HepG2 (cell line): Measurements from ENCODE around the gene FGL2. TPM values are rescaled to one million over a fixed set of nuclear protein-coding genes. Genes with fewer than 3 reads are reported as not detected.

ENCODE experiments used
- ASH2L ChIP-seq: fragments of 300-600, 200-600 bp; sonication (generic); IDR thresholded peaks from 2 replicates; pipeline ENCODE4 v1.7.0; 2017; ENCODE audit warnings: low read depth, mild to moderate bottlenecking, moderate library complexity, mixed read lengths, low read length; ENCODE audit not compliant: insufficient read length
- CHCHD3 ChIP-seq: sonication (generic); formaldehyde crosslinking; IDR thresholded peaks from 2 replicates; pipeline ENCODE4 v1.8.0; 2022; ENCODE audit warnings: mild to moderate bottlenecking, missing genetic modification reagents, moderate library complexity
- KLF16 ChIP-seq, 2 experiments: sonication (generic) in 1 of 2; formaldehyde crosslinking in 1 of 2; IDR thresholded peaks; 2 replicates each; pipeline versions ENCODE4 v1.6.1 to v1.8.0; 2016 to 2023; ENCODE audit warnings: missing genetic modification reagents in 2 of 2, missing compliant biosample characterization in 1 of 2
- MEIS2 ChIP-seq: sonication (generic); formaldehyde crosslinking; IDR thresholded peaks from 2 replicates; pipeline ENCODE4 v1.9.0; 2021; ENCODE audit warnings: mild to moderate bottlenecking, missing genetic modification reagents
- PHF21A ChIP-seq: sonication (generic); formaldehyde crosslinking; IDR thresholded peaks from 2 replicates; pipeline ENCODE4 v1.5.0; 2020; ENCODE audit warnings: mild to moderate bottlenecking, missing genetic modification reagents
- PPARG ChIP-seq: conservative IDR thresholded peaks from 2 replicates; pipeline ENCODE4 v1.6.1; 2016; ENCODE audit warnings: missing biosample characterization, missing genetic modification reagents
- SAP130 ChIP-seq: IDR thresholded peaks from 2 replicates; pipeline ENCODE4 v1.6.1; 2016; ENCODE audit warnings: low read depth
- YEATS2 ChIP-seq: sonication (generic); formaldehyde crosslinking; IDR thresholded peaks from 2 replicates; pipeline ENCODE4 v1.4.0; 2020; ENCODE audit warnings: missing genetic modification reagents, borderline replicate concordance
- ZC3H4 ChIP-seq: sonication (generic); formaldehyde crosslinking; IDR thresholded peaks from 2 replicates; pipeline ENCODE4 v1.4.0; 2020; ENCODE audit warnings: missing genetic modification reagents, borderline replicate concordance
- ZNF383 ChIP-seq: sonication (generic); formaldehyde crosslinking; IDR thresholded peaks from 2 replicates; pipeline ENCODE4 v1.4.0; 2020; ENCODE audit warnings: missing genetic modification reagents, mild to moderate bottlenecking, borderline replicate concordance
- ZNF772 ChIP-seq: sonication (generic); formaldehyde crosslinking; IDR thresholded peaks from 2 replicates; pipeline ENCODE4 v1.5.0; 2020; ENCODE audit warnings: mild to moderate bottlenecking, missing genetic modification reagents
- ZNF782 ChIP-seq: sonication (generic); formaldehyde crosslinking; IDR thresholded peaks from 2 replicates; pipeline ENCODE4 v1.4.0; 2020; ENCODE audit warnings: missing genetic modification reagents, mild to moderate bottlenecking, borderline replicate concordance
- polyA plus RNA-seq, 8 experiments: library from polyadenylated mRNA; depleted of rRNA in 3 of 8; stranded (reverse) in 7 of 8; unstranded in 1 of 8; fragments of >200 nt; fragmentation: Illumina TruSeq in 4 of 8; extraction: Trizol in 4 of 8; gene quantifications; 2 replicates each; pipeline versions ENCODE4 v1.2.1 to v1.2.3, GENCODE V29; 2011 to 2016; ENCODE audit warnings: low read depth in 4 of 8, missing spikeins in 1 of 8, mixed read lengths in 1 of 8; ENCODE audit not compliant: insufficient read depth in 1 of 8
- total RNA-seq, 5 experiments: library from RNA; depleted of rRNA; stranded (reverse); fragments of >200 nt; fragmentation: Illumina TruSeq; extraction: Trizol; gene quantifications; 2 replicates each; pipeline ENCODE4 v1.2.3, GENCODE V29; 2016; ENCODE audit warnings: low read depth in 1 of 5
- TF ChIP-seq, protein P1 (sequence below): sonication (generic); formaldehyde crosslinking; IDR thresholded peaks from 2 replicates; pipeline ENCODE4 v1.4.0; 2020; ENCODE audit warnings: missing genetic modification reagents, borderline replicate concordance
- TF ChIP-seq, protein P2 (sequence below), 2 experiments: sonication (generic) in 1 of 2; formaldehyde crosslinking in 1 of 2; IDR thresholded peaks; 2 replicates each; pipeline versions ENCODE4 v1.6.1 to v1.9.0; 2014 to 2022; ENCODE audit warnings: antibody characterized with exemption in 1 of 2, borderline replicate concordance in 1 of 2, inconsistent platforms in 1 of 2, low read depth in 1 of 2, missing genetic modification reagents in 1 of 2
- TF ChIP-seq, protein P3 (sequence below): sonication (generic); formaldehyde crosslinking; IDR thresholded peaks from 2 replicates; pipeline ENCODE4 v1.4.0; 2020; ENCODE audit warnings: missing genetic modification reagents

Gene FGL2
- total and polyA plus RNA-seq, 2 of the 13 experiments (the other 11 are each of a cell fraction or from before 2014, with no cell fraction given): 0.04 to 0.15 TPM

DNA sequence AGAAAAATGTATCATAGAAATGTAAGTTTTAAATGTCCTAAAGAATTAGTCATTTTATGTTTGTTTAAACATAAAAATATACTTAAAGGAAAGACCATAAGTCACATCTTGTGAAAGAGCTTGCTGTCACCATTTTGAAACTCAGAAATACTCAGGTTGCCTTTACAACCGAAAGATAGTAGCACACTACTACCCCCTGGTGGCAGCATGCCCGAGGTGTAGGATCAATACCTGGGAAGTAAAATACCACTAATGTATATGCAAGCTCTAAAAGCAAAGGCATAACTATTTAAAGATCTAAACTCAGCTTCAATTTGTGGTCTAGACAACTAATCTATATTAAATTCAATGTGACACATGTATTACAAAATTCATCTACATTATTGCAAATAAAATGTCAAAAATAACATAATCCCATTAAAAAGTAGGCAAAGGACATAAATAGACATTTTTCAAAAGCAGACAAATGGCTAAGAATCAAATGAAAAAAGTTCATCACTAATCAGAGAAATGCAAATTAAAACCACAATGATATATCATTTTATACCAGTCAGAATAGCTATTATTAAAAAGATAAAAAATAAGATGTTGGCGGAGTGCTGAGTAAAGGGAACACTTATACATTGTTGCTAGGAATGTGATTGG is 47.7 kb upstream of the FGL2 start (continued):
- TF ChIP-seq, protein P1, sequence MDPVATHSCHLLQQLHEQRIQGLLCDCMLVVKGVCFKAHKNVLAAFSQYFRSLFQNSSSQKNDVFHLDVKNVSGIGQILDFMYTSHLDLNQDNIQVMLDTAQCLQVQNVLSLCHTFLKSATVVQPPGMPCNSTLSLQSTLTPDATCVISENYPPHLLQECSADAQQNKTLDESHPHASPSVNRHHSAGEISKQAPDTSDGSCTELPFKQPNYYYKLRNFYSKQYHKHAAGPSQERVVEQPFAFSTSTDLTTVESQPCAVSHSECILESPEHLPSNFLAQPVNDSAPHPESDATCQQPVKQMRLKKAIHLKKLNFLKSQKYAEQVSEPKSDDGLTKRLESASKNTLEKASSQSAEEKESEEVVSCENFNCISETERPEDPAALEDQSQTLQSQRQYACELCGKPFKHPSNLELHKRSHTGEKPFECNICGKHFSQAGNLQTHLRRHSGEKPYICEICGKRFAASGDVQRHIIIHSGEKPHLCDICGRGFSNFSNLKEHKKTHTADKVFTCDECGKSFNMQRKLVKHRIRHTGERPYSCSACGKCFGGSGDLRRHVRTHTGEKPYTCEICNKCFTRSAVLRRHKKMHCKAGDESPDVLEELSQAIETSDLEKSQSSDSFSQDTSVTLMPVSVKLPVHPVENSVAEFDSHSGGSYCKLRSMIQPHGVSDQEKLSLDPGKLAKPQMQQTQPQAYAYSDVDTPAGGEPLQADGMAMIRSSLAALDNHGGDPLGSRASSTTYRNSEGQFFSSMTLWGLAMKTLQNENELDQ (CRISPR knock-in tag): no peak
- no peak for TF ChIP-seq MEIS2
- no peak for TF ChIP-seq PHF21A
- TF ChIP-seq CHCHD3: no peak
- no peak for TF ChIP-seq ASH2L
- peak; percentile 33; the same call in 1 of the 2 replicates for TF ChIP-seq SAP130 (CRISPR knock-in tag)
- no peak for TF ChIP-seq ZC3H4 (CRISPR knock-in tag)
- TF ChIP-seq, protein P2, sequence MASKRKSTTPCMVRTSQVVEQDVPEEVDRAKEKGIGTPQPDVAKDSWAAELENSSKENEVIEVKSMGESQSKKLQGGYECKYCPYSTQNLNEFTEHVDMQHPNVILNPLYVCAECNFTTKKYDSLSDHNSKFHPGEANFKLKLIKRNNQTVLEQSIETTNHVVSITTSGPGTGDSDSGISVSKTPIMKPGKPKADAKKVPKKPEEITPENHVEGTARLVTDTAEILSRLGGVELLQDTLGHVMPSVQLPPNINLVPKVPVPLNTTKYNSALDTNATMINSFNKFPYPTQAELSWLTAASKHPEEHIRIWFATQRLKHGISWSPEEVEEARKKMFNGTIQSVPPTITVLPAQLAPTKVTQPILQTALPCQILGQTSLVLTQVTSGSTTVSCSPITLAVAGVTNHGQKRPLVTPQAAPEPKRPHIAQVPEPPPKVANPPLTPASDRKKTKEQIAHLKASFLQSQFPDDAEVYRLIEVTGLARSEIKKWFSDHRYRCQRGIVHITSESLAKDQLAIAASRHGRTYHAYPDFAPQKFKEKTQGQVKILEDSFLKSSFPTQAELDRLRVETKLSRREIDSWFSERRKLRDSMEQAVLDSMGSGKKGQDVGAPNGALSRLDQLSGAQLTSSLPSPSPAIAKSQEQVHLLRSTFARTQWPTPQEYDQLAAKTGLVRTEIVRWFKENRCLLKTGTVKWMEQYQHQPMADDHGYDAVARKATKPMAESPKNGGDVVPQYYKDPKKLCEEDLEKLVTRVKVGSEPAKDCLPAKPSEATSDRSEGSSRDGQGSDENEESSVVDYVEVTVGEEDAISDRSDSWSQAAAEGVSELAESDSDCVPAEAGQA (IDR thresholded peaks at IDR 0.05; ENCODE audit: low read depth): no peak
- TF ChIP-seq, protein P2 (CRISPR knock-in tag; IDR thresholded peaks at IDR 0.05; ENCODE audit: borderline replicate concordance): no peak
- no peak for TF ChIP-seq PPARG (CRISPR knock-in tag)
- no peak for TF ChIP-seq ZNF772 (CRISPR knock-in tag)
- no peak for TF ChIP-seq YEATS2 (CRISPR knock-in tag)
- no peak for TF ChIP-seq ZNF383 (CRISPR knock-in tag)
- TF ChIP-seq ZNF782 (CRISPR knock-in tag): no peak
- TF ChIP-seq, protein P3, sequence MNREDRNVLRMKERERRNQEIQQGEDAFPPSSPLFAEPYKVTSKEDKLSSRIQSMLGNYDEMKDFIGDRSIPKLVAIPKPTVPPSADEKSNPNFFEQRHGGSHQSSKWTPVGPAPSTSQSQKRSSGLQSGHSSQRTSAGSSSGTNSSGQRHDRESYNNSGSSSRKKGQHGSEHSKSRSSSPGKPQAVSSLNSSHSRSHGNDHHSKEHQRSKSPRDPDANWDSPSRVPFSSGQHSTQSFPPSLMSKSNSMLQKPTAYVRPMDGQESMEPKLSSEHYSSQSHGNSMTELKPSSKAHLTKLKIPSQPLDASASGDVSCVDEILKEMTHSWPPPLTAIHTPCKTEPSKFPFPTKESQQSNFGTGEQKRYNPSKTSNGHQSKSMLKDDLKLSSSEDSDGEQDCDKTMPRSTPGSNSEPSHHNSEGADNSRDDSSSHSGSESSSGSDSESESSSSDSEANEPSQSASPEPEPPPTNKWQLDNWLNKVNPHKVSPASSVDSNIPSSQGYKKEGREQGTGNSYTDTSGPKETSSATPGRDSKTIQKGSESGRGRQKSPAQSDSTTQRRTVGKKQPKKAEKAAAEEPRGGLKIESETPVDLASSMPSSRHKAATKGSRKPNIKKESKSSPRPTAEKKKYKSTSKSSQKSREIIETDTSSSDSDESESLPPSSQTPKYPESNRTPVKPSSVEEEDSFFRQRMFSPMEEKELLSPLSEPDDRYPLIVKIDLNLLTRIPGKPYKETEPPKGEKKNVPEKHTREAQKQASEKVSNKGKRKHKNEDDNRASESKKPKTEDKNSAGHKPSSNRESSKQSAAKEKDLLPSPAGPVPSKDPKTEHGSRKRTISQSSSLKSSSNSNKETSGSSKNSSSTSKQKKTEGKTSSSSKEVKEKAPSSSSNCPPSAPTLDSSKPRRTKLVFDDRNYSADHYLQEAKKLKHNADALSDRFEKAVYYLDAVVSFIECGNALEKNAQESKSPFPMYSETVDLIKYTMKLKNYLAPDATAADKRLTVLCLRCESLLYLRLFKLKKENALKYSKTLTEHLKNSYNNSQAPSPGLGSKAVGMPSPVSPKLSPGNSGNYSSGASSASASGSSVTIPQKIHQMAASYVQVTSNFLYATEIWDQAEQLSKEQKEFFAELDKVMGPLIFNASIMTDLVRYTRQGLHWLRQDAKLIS (CRISPR knock-in tag): no peak
- TF ChIP-seq KLF16 (CRISPR knock-in tag; IDR thresholded peaks at IDR 0.05): peak in 1 of 2 experiments; percentile 53; a peak in 1 of 4 replicates
